ENCODE measurements around the gene LST1.

GRCh38 chr6:31558631-31559500 lies 27.2 kb upstream of the LST1 start:
- no peak for TF ChIP-seq CTCF (IDR thresholded peaks at IDR 0.05 in 2 of 3, conservative IDR thresholded peaks at IDR 0.05 in 1 of 3; ENCODE audit: borderline replicate concordance in 1 of 3, insufficient read depth in 1 of 3, low read depth in 2 of 3, low read length in 2 of 3)
- no peak for TF ChIP-seq RAD21 (IDR thresholded peaks at IDR 0.05; ENCODE audit: low read depth)
- no peak for TF ChIP-seq SIN3A (IDR thresholded peaks at IDR 0.05; ENCODE audit: low read depth)
- TF ChIP-seq YY1 (IDR thresholded peaks at IDR 0.05; ENCODE audit: extremely low read depth, insufficient replicate concordance, low read depth, low read length) = no peak
- no peak for TF ChIP-seq EZH2 (IDR thresholded peaks at IDR 0.05)

All from HCT116 (cell line).